NCI-H510A treated with DMSO at 0.1 percent for 48 hours (cell line): ENCODE results near the gene DEFB118.
"Not testable (repeated sequence)": the region's sequence is repeated elsewhere in the genome, so short reads cannot be mapped to it uniquely, and the experiment has no call there.

Experiments used
- DNase-seq: peaks from one replicate; lab custom pipeline; 2025; lab: John Stamatoyannopoulos, UW

DEFB118 gene

GRCh38 chr20:31368301-31368700 is at the start of gene DEFB118:
Gene DEFB118, plus strand, starts transcription at chr20:31368601. Its CDS starts 50 bp downstream, at chr20:31368651.
- no peak for DNase-seq

- DNase-seq = no peak
Observed at GRCh38 chr20:31322504-31322903, 45.9 kb upstream of the DEFB118 start.

- no peak for DNase-seq
Observed at GRCh38 chr20:31330893-31331292, 37.5 kb upstream of the DEFB118 start.

- DNase-seq = no peak
Observed at GRCh38 chr20:31341470-31341869, 26.9 kb upstream of the DEFB118 start.

- no peak for DNase-seq
Observed at GRCh38 chr20:31355981-31356380, 12.4 kb upstream of the DEFB118 start.

GRCh38 chr20:31363295-31363694 is 5.1 kb upstream of the DEFB118 start:
- DNase-seq = no peak

- not testable (repeated sequence) for DNase-seq
Observed at GRCh38 chr20:31364272-31364671, 4.1 kb upstream of the DEFB118 start.

- no peak for DNase-seq
Observed at GRCh38 chr20:31374346-31374745, 5.9 kb downstream of the DEFB118 start.

- no peak for DNase-seq
Observed at GRCh38 chr20:31390490-31390889, 22.1 kb downstream of the DEFB118 start, which contains the start of gene DEFB119. Gene DEFB119, minus strand, starts transcription at chr20:31390590. Its CDS starts 107 bp downstream, at chr20:31390483.

GRCh38 chr20:31392836-31393235 is 24.4 kb downstream of the DEFB118 start:
- DNase-seq = no peak

GRCh38 chr20:31394900-31395299 is 26.5 kb downstream of the DEFB118 start:
- DNase-seq = no peak

GRCh38 chr20:31403886-31404285 is 35.5 kb downstream of the DEFB118 start:
- DNase-seq = no peak

- DNase-seq = no peak
Observed at GRCh38 chr20:31406115-31406514, 37.7 kb downstream of the DEFB118 start, which contains the start of gene DEFB121. Gene DEFB121, minus strand, starts transcription at chr20:31406215. Its CDS starts 63 bp downstream, at chr20:31406152.

GRCh38 chr20:31410011-31410410 is 41.6 kb downstream of the DEFB118 start:
- no peak for DNase-seq

- DNase-seq = no peak
Observed at GRCh38 chr20:31414381-31414780, 46.0 kb downstream of the DEFB118 start.

GRCh38 chr20:31415653-31416052 is 47.3 kb downstream of the DEFB118 start:
- no peak for DNase-seq

- DNase-seq = no peak
Observed at GRCh38 chr20:31418307-31418706, 49.9 kb downstream of the DEFB118 start.
